ENCODE results near the gene NOX4.

- no peak for TF ChIP-seq POLR2AphosphoS5 (IDR thresholded peaks at IDR 0.05)
- no peak for TF ChIP-seq CTCF (IDR thresholded peaks at IDR 0.05)
- TF ChIP-seq EP300 (IDR thresholded peaks at IDR 0.05) = no peak
Observed at GRCh38 chr11:89381094-89381493, 110.1 kb downstream of the NOX4 start.

Measured in suprapubic skin (tissue), 4 donors.